ENCODE measurements around the gene KRT79. TPM values are rescaled to one million over a fixed set of nuclear protein-coding genes. Genes with fewer than 3 reads are reported as not detected.

The KRT79 gene
- total RNA-seq, 4 donors from 2014 or later = not detected

DNA sequence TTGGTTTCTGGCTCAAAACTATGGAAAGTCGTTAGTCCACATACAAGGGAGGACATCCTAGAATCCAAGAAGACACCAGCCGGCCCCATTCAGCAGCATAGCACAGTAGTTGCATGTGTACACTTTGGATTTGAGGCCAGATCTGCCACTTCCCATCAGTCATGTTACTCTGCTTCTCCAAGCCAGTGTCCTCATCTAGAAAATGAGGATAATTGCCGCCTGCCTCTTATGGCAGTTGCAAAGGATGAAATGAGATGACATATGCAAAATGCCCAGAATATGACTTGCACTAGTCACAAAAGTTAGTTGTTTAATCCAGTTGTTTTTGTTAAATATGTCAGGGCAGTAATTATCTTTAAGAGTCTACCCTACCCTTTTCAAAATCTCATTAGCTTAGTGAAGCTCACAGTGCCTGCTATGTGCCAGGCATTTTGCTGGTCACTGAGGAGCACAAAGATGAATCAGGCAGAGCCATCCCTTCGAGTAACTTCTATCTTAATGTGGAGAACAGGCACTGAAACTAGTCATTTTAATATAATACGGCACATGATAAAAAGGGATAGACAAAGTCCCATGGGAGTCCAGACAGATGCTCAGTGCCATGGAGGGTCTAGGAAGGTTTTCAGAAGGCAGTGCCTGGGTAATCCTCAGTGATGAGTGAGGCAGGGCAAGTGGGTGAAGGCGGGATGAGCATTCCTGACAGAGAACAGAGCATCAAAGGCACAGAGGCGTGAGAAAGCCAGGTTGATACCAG, 50.4 kb downstream of the KRT79 start:
- TF ChIP-seq, protein P1, sequence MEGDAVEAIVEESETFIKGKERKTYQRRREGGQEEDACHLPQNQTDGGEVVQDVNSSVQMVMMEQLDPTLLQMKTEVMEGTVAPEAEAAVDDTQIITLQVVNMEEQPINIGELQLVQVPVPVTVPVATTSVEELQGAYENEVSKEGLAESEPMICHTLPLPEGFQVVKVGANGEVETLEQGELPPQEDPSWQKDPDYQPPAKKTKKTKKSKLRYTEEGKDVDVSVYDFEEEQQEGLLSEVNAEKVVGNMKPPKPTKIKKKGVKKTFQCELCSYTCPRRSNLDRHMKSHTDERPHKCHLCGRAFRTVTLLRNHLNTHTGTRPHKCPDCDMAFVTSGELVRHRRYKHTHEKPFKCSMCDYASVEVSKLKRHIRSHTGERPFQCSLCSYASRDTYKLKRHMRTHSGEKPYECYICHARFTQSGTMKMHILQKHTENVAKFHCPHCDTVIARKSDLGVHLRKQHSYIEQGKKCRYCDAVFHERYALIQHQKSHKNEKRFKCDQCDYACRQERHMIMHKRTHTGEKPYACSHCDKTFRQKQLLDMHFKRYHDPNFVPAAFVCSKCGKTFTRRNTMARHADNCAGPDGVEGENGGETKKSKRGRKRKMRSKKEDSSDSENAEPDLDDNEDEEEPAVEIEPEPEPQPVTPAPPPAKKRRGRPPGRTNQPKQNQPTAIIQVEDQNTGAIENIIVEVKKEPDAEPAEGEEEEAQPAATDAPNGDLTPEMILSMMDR (IDR thresholded peaks at IDR 0.05) = no peak
- no peak for TF ChIP-seq EP300 (IDR thresholded peaks at IDR 0.05; ENCODE audit: low read depth)
- TF ChIP-seq POLR2A (IDR thresholded peaks at IDR 0.05) = no peak
- TF ChIP-seq POLR2AphosphoS5 (IDR thresholded peaks at IDR 0.05) = no peak
- Histone ChIP-seq H3K36me3 (no peaks in the 10 kb centered on the region), H3K4me3 (no peak overlapping the region), H3K27me3 (peaks cover 2% of the 10 kb centered on the region), H3K27ac (no peak overlapping the region), H3K9me3 (no peaks in the 10 kb centered on the region), H3K4me1 (no peaks in the 10 kb centered on the region)
- 76 to 79% methylated on average over 3 to 7 of the region's 7 CpGs for WGBS, 2 donors (ENCODE audit: low coverage in 1 of 2)
- intact Hi-C loops (cut with DNase I; ENCODE audit: low total_unique reads) (no loop called here), in situ Hi-C loops (cut with MboI; ENCODE audit: low pct_ligation_motif_present in 1 of 4, low pct_unique_long_range_greater_than_20kb in 1 of 4, low sequenced_read_pairs in 3 of 4) (no loop called here)
- no peak for DNase-seq

DNA sequence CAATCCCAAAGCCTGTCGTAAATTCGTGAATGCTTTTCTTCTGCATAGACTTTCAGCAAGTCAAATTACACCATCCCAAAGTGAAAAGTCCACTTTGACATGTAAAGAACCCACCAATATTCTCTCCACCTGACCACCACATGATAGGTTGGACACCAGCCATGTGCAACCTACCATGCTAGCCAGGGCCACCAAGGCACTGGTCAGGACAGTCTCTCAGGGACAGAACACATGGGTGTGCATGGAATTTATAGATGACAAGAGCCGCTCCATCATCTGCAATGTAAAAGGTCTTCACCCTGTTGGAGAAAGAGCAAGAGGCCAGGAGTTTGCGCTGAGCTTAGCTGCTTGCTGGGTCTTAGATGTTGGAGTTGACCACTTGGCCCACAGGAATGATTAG, 51.6 kb downstream of the KRT79 start:
- in situ Hi-C loops (cut with MboI; ENCODE audit: low pct_ligation_motif_present in 1 of 4, low pct_unique_long_range_greater_than_20kb in 1 of 4, low sequenced_read_pairs in 3 of 4) (no loop called here), intact Hi-C loops (cut with DNase I; ENCODE audit: low total_unique reads) (no loop called here)
- Histone ChIP-seq H3K4me1 (no peaks in the 10 kb centered on the region), H3K36me3 (no peaks in the 10 kb centered on the region), H3K27ac (no peak overlapping the region), H3K27me3 (peaks cover 2% of the 10 kb centered on the region), H3K4me3 (no peak overlapping the region), H3K9me3 (no peaks in the 10 kb centered on the region)
- TF ChIP-seq EP300 (IDR thresholded peaks at IDR 0.05; ENCODE audit: low read depth) (no peak), POLR2A (IDR thresholded peaks at IDR 0.05) (no peak), POLR2AphosphoS5 (IDR thresholded peaks at IDR 0.05) (no peak)
- TF ChIP-seq, protein P1 (IDR thresholded peaks at IDR 0.05) = no peak
- 90 to 97% methylated on average over 4 of the region's 4 CpGs for WGBS, 2 donors (ENCODE audit: low coverage in 1 of 2)
- no peak for DNase-seq

DNA sequence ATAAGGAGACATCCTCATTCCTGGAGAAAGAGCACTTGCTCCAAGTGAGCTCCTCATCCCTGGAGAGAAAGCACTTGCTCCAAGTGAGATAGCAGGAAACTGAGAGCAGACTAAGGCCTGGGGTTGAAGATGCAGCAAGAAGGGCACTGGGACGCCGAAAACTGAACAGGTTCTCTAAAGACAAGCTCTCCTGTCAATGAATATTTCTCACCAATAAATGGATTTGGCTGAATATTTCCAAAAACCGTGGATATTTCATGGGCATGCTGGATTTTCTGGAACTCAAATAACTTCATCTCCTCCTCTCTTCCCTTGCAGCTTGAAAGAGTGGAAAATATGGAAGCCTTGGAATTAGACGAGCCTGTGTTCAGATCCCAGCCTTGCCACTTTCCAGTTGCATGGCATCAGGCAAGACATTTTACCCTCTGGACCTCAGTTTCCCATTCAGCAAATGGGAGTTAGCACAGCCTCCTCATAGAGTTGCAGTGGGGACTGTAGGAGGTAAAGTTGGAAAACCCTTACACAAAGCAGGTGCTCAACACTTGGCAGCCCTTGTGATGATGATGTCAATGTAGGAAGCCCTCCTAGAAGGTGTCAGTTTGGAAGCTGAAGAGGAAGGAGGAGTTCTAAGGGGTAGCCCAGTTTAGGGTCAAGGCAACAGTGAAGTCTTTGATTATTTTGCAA, 52.6 kb downstream of the KRT79 start:
- TF ChIP-seq EP300 (IDR thresholded peaks at IDR 0.05; ENCODE audit: low read depth) = no peak
- no peak for TF ChIP-seq POLR2AphosphoS5 (IDR thresholded peaks at IDR 0.05)
- TF ChIP-seq, protein P1 (IDR thresholded peaks at IDR 0.05) = no peak
- TF ChIP-seq POLR2A (IDR thresholded peaks at IDR 0.05) = no peak
- H3K4me3 ChIP-seq = no peak overlapping the region
- in situ Hi-C loops (cut with MboI; ENCODE audit: low pct_ligation_motif_present in 1 of 4, low pct_unique_long_range_greater_than_20kb in 1 of 4, low sequenced_read_pairs in 3 of 4) = no loop called here
- 68 to 77% methylated on average over 4 of the region's 4 CpGs for WGBS, 2 donors (ENCODE audit: low coverage in 1 of 2)
- no peaks in the 10 kb centered on the region for H3K4me1 ChIP-seq
- H3K27me3 ChIP-seq = peaks cover 2% of the 10 kb centered on the region
- no peak overlapping the region for H3K27ac ChIP-seq
- no peak for DNase-seq
- H3K36me3 ChIP-seq = no peaks in the 10 kb centered on the region
- intact Hi-C loops (cut with DNase I; ENCODE audit: low total_unique reads) = no loop called here
- no peaks in the 10 kb centered on the region for H3K9me3 ChIP-seq

DNA sequence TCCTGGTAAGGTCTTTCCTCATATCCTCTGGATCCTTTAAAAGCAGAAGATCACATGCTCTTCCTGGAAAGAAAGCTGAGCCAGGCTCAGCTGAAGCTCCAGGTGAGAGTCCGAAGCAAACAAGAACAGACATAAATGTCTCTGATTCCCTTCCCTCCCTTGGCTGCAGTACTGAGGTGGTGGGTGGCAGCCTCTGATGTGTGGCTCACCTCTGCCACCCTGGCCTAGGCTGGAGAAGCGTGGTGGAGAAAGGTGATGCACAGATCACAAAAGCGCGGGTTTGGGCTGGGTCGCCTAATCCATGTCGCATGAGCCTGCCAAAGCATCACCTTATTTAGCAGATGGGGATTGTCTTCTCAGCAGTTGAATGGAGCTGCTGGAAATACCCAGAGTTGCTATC, 54.2 kb downstream of the KRT79 start:
- 84 to 100% methylated on average over 2 to 6 of the region's 6 CpGs for WGBS, 2 donors (ENCODE audit: low coverage in 1 of 2)
- TF ChIP-seq POLR2A (IDR thresholded peaks at IDR 0.05) (no peak), EP300 (IDR thresholded peaks at IDR 0.05; ENCODE audit: low read depth) (no peak)
- TF ChIP-seq, protein P1 (IDR thresholded peaks at IDR 0.05) = no peak
- in situ Hi-C loops (cut with MboI; ENCODE audit: low pct_ligation_motif_present in 1 of 4, low pct_unique_long_range_greater_than_20kb in 1 of 4, low sequenced_read_pairs in 3 of 4) = no loop called here
- Histone ChIP-seq H3K27ac (no peak overlapping the region), H3K27me3 (peaks cover 2% of the 10 kb centered on the region), H3K4me3 (no peak overlapping the region), H3K36me3 (no peaks in the 10 kb centered on the region), H3K9me3 (no peaks in the 10 kb centered on the region), H3K4me1 (no peaks in the 10 kb centered on the region)
- intact Hi-C loops (cut with DNase I; ENCODE audit: low total_unique reads) = no loop called here
- no peak for DNase-seq
